IMR-90 (cell line): Measurements from ENCODE around the gene PXMP2. TPM values are rescaled to one million over a fixed set of nuclear protein-coding genes. Genes with fewer than 3 reads are reported as not detected.

Source experiments
- ATAC-seq: fragments of 200-7000 bp; cut with Tn5 transposase; 2 replicates; pipeline ENCODE4 v1.9.1; 2020; ENCODE audit warnings: low read depth, mild to moderate bottlenecking, moderate library complexity
- BruUV-seq: library from RNA; stranded (reverse); fragments of 400-500 nt; replicated peaks from 2 replicates; lab custom pipeline; 2021; lab: Mats Ljungman, UMichigan
- CTCF ChIA-PET: fragments of 300-600 bp; formaldehyde crosslinking; extraction: SDS; loops from one replicate; lab custom pipeline; 2021; ENCODE audit warnings: antibody characterized with exemption; lab: Yijun Ruan, JAX
- POLR2A ChIA-PET: fragments of 300-600 bp; sonication (Branson Sonifier 250); formaldehyde crosslinking; loops from one replicate; lab custom pipeline; 2022; ENCODE audit warnings: antibody characterized with exemption; ENCODE audit not compliant: unreplicated experiment; lab: Charles Lee
- DNase-seq: peaks from one replicate; pipeline ENCODE4 v3.0.0; 2013
- H2AFZ ChIP-seq: replicated peaks from 2 replicates; pipeline ENCODE3; 2013; ENCODE audit warnings: low read length, mild to moderate bottlenecking; ENCODE audit not compliant: poor library complexity
- H2AK5ac ChIP-seq: 2 replicates; pipeline ENCODE4 v1.6.1; 2013; ENCODE audit warnings: low read depth, low read length, inconsistent platforms
- H2AK9ac ChIP-seq: replicated peaks from 2 replicates; pipeline ENCODE3; 2013; ENCODE audit warnings: mild to moderate bottlenecking, low read depth, low read length, moderate library complexity; ENCODE audit not compliant: poor library complexity
- H2BK120ac ChIP-seq: 2 replicates; pipeline ENCODE4 v1.6.1; 2013; ENCODE audit warnings: low read depth, low read length, inconsistent platforms
- H2BK15ac ChIP-seq: 3 replicates; pipeline ENCODE4 v1.6.1; 2013; ENCODE audit warnings: low read depth, low read length, inconsistent platforms
- H2BK20ac ChIP-seq: 2 replicates; pipeline ENCODE4 v1.6.1; 2013; ENCODE audit warnings: low read depth, mild to moderate bottlenecking, inconsistent platforms, low read length, moderate library complexity
- H2BK5ac ChIP-seq: 2 replicates; pipeline ENCODE4 v1.6.1; 2013; ENCODE audit warnings: mild to moderate bottlenecking, low read depth, low read length, inconsistent platforms; ENCODE audit not compliant: poor library complexity, severe bottlenecking
- H3K14ac ChIP-seq: replicated peaks from 2 replicates; pipeline ENCODE4 v1.6.1; 2013; ENCODE audit warnings: low read depth, low read length, inconsistent platforms
- H3K18ac ChIP-seq: 2 replicates; pipeline ENCODE4 v1.6.1; 2013; ENCODE audit warnings: low read depth, low read length, control low read depth
- H3K23ac ChIP-seq: 2 replicates; pipeline ENCODE4 v1.6.1; 2013; ENCODE audit warnings: low read depth, low read length, inconsistent platforms
- H3K27ac ChIP-seq: 2 replicates; pipeline ENCODE4 v1.5.1; 2013; ENCODE audit warnings: mild to moderate bottlenecking, control low read depth, low read length; ENCODE audit not compliant: insufficient read depth
- H3K27me3 ChIP-seq: 2 replicates; pipeline ENCODE4 v1.6.1; 2013; ENCODE audit warnings: low read length; ENCODE audit not compliant: control insufficient read depth, insufficient read depth
- H3K36me3 ChIP-seq: 2 replicates; pipeline ENCODE4 v1.6.1; 2013; ENCODE audit warnings: low read length, mixed read lengths; ENCODE audit not compliant: control insufficient read depth, insufficient read depth
- H3K4ac ChIP-seq: 2 replicates; pipeline ENCODE4 v1.6.1; 2013; ENCODE audit warnings: low read depth, low read length, inconsistent platforms
- H3K4me1 ChIP-seq: 2 replicates; pipeline ENCODE4 v1.6.1; 2013; ENCODE audit warnings: low read length, mixed read lengths; ENCODE audit not compliant: control insufficient read depth, insufficient read depth
- H3K4me2 ChIP-seq: 2 replicates; pipeline ENCODE4 v1.6.1; 2013; ENCODE audit warnings: low read depth, mild to moderate bottlenecking, control low read depth, low read length, moderate library complexity
- H3K4me3 ChIP-seq: 2 replicates; pipeline ENCODE4 v1.5.1; 2013; ENCODE audit warnings: low read depth, mild to moderate bottlenecking, control low read depth, low read length, moderate library complexity; ENCODE audit not compliant: insufficient read depth
- H3K56ac ChIP-seq: 2 replicates; pipeline ENCODE4 v1.6.1; 2013; ENCODE audit warnings: low read length, inconsistent platforms; ENCODE audit not compliant: insufficient read depth; ENCODE audit errors: extremely low read depth
- H3K79me1 ChIP-seq, 2 experiments: 2 replicates each; pipeline ENCODE4 v1.6.1; 2013; ENCODE audit warnings: low read length in 2 of 2, inconsistent platforms in 1 of 2, low read depth in 1 of 2
- H3K9ac ChIP-seq: 2 replicates; pipeline ENCODE4 v1.6.1; 2013; ENCODE audit warnings: low read depth, low read length, control low read depth
- H3K9me1 ChIP-seq: 2 replicates; pipeline ENCODE4 v1.6.1; 2013; ENCODE audit warnings: low read length, inconsistent platforms; ENCODE audit not compliant: insufficient read depth
- H3K9me3 ChIP-seq: 2 replicates; pipeline ENCODE4 v1.6.1; 2013; ENCODE audit warnings: low read length; ENCODE audit not compliant: control insufficient read depth, insufficient read depth
- H4K20me1 ChIP-seq: 2 replicates; pipeline ENCODE4 v1.6.1; 2013; ENCODE audit warnings: low read length, inconsistent platforms; ENCODE audit not compliant: insufficient read depth
- H4K5ac ChIP-seq: 2 replicates; pipeline ENCODE4 v1.6.1; 2013; ENCODE audit warnings: mild to moderate bottlenecking, low read depth, low read length, control low read depth
- H4K8ac ChIP-seq, 2 experiments: 2 replicates each; pipeline ENCODE4 v1.6.1; 2013; ENCODE audit warnings: low read depth in 2 of 2, low read length in 2 of 2, control low read depth in 1 of 2, inconsistent platforms in 1 of 2
- H4K91ac ChIP-seq: 2 replicates; pipeline ENCODE4 v1.6.1; 2013; ENCODE audit warnings: low read depth, low read length, inconsistent platforms; ENCODE audit not compliant: insufficient read depth
- BHLHE40 ChIP-seq: fragments of 150-350 bp; IDR thresholded peaks from 2 replicates; pipeline ENCODE4 v1.6.1; 2016; ENCODE audit warnings: mild to moderate bottlenecking, low read depth, low read length
- CEBPB ChIP-seq: IDR thresholded peaks from 2 replicates; pipeline ENCODE4 v1.6.1; 2012; ENCODE audit warnings: low read depth, low read length, improper control_type of control experiment
- CHD1 ChIP-seq: IDR thresholded peaks from 2 replicates; pipeline ENCODE4 v1.6.1; 2012; ENCODE audit warnings: low read depth, low read length, improper control_type of control experiment
- FOS ChIP-seq: fragments of 150-350 bp; IDR thresholded peaks from 2 replicates; pipeline ENCODE4 v1.6.1; 2016; ENCODE audit warnings: low read depth, low read length
- MAFK ChIP-seq: IDR thresholded peaks from 2 replicates; pipeline ENCODE4 v1.6.1; 2012; ENCODE audit warnings: low read depth, low read length, improper control_type of control experiment
- MAZ ChIP-seq: IDR thresholded peaks from 2 replicates; pipeline ENCODE4 v1.6.1; 2012; ENCODE audit warnings: low read depth, mild to moderate bottlenecking, low read length, improper control_type of control experiment, moderate library complexity, borderline replicate concordance
- MXI1 ChIP-seq: IDR thresholded peaks from 2 replicates; pipeline ENCODE4 v1.6.1; 2012; ENCODE audit warnings: low read depth, mild to moderate bottlenecking, low read length, moderate library complexity, borderline replicate concordance
- NFE2L2 ChIP-seq: fragments of 150-350 bp; IDR thresholded peaks from 2 replicates; pipeline ENCODE4 v1.6.1; 2016; ENCODE audit warnings: low read depth, mild to moderate bottlenecking, low read length
- POLR2A ChIP-seq: IDR thresholded peaks from 2 replicates; pipeline ENCODE4 v1.6.1; 2012; ENCODE audit warnings: mild to moderate bottlenecking, low read depth, low read length
- RAD21 ChIP-seq: IDR thresholded peaks from 2 replicates; pipeline ENCODE4 v1.6.1; 2012; ENCODE audit warnings: low read length, improper control_type of control experiment
- RCOR1 ChIP-seq: IDR thresholded peaks from 2 replicates; pipeline ENCODE4 v1.6.1; 2012; ENCODE audit warnings: mild to moderate bottlenecking, low read length, improper control_type of control experiment; ENCODE audit not compliant: insufficient replicate concordance
- RFX5 ChIP-seq: IDR thresholded peaks from 2 replicates; pipeline ENCODE4 v1.8.0; 2012; ENCODE audit warnings: low read depth, mild to moderate bottlenecking, low read length, moderate library complexity
- SMC3 ChIP-seq: fragments of 150-350 bp; IDR thresholded peaks from 2 replicates; pipeline ENCODE4 v1.6.1; 2016; ENCODE audit warnings: low read depth, mild to moderate bottlenecking, antibody characterized with exemption, low read length, moderate library complexity
- WGBS, 2 experiments: methylation state at CpG; one replicate each; pipeline versions ENCODE4 v1.1.5 to v1.1.7; 2013; ENCODE audit warnings: missing lambda C conversion rate in 2 of 2; ENCODE audit not compliant: insufficient read length in 1 of 2; ENCODE audit errors: extremely low coverage in 2 of 2; 5-methylcytosine and 5-hydroxymethylcytosine counted together
- dilution Hi-C: fragments of 300-500 bp; cut with HindIII; formaldehyde crosslinking; loops from one replicate; pipeline ENCODE4 v1.14.3; 2018; ENCODE audit warnings: low sequenced_read_pairs; ENCODE audit not compliant: unreplicated experiment
- in situ Hi-C: fragments of 300-500 bp; cut with MboI; formaldehyde crosslinking; loops from 3 replicates; pipeline ENCODE4 v1.14.3; 2019; ENCODE audit warnings: low sequenced_read_pairs, inconsistent platforms, mixed read lengths
- intact Hi-C: fragments of 100-400 bp; cut with micrococcal nuclease; formaldehyde crosslinking; loops from 2 replicates; pipeline ENCODE4 v1.10.0; 2022
- polyA plus RNA-seq, 3 experiments: library from polyadenylated mRNA; depleted of rRNA; stranded (reverse); fragments of >200 nt; gene quantifications; 2 replicates each; pipeline ENCODE4 v1.2.3, GENCODE V29; 2012; ENCODE audit warnings: low replicate concordance in 1 of 3
- total RNA-seq: library from RNA; depleted of rRNA; stranded (reverse); fragments of >200 nt; gene quantifications from 2 replicates; pipeline ENCODE4 v1.2.3, GENCODE V29; 2012
- TF ChIP-seq, protein P1 (sequence below): fragments of 150-350 bp; IDR thresholded peaks from 2 replicates; pipeline ENCODE4 v1.6.1; 2016; ENCODE audit warnings: low read depth, mild to moderate bottlenecking, low read length, moderate library complexity, borderline replicate concordance
- TF ChIP-seq, protein P2 (sequence below): fragments of 150-350 bp; IDR thresholded peaks from 2 replicates; pipeline ENCODE4 v1.6.1; 2017; ENCODE audit warnings: mild to moderate bottlenecking, antibody characterized with exemption, low read length, low read depth
- TF ChIP-seq, protein P3 (sequence below): conservative IDR thresholded peaks from 2 replicates; pipeline ENCODE4 v1.5.1; 2012; ENCODE audit warnings: mild to moderate bottlenecking, low read depth, low read length, improper control_type of control experiment

The PXMP2 gene
- total and polyA plus RNA-seq, 2 of the 4 experiments (the other 2 are of a cell fraction) = 10.9 to 20.1 TPM

DNA sequence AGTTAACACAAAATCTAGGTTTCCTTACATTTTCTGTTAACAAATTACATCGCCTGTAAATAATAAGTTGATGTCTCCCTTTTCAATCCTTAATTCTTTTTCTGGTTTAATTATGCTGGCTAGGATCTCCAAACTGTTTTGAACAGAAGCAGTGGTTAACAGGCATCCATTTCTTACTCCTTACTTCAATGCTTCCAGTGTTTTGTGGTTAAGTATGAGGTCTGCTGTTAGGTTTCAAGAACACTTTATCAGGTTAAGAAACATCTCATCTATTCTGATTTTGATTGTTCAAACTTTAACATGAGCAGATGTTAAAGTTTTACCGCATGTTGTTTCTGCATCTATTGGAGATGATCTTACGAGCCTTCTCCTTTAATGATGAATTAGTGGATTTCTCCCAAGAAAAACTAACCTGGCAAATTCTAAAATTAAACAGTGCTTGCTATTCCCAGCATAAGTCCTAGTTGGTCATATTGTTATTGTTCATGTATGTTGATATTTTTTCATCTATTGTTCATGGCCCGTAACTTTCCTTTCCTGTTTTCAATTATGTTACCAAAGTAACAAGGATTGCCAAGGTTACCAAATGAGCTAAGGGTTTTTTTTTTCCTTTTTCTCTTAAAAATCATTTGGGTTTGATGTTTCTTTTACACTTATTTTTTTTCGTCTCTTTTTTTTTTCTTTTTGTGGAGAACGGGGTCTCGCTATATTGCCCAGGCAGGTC is 33.7 kb upstream of the PXMP2 start:
- Histone ChIP-seq H3K4me1 (no peaks in the 10 kb centered on the region), H4K5ac (no peak overlapping the region), H2BK15ac (no peak overlapping the region), H3K14ac (no peak overlapping the region), H3K27ac (no peak overlapping the region), H3K9me3 (no peaks in the 10 kb centered on the region), H4K8ac (no peak overlapping the region), H2BK20ac (no peak overlapping the region), H3K27me3 (no peaks in the 10 kb centered on the region), H4K91ac (no peak overlapping the region), H2BK120ac (no peak overlapping the region), H3K4me2 (no peak overlapping the region), H3K4ac (no peak overlapping the region), H3K56ac (no peak overlapping the region), H2AK5ac (no peak overlapping the region), H2AK9ac (no peak overlapping the region), H3K79me1 (no peaks in the 10 kb centered on the region), H3K18ac (no peak overlapping the region), H4K20me1 (no peaks in the 10 kb centered on the region), H3K9me1 (peaks cover 5% of the 10 kb centered on the region), H2BK5ac (no peak overlapping the region), H3K23ac (no peak overlapping the region), H3K4me3 (no peak overlapping the region), H2AFZ (no peak overlapping the region), H3K9ac (no peak overlapping the region), H3K36me3 (peaks cover 28% of the 10 kb centered on the region)
- DNase-seq = no peak
- ChIA-PET CTCF (interaction anchor here (1.2 kb wide), 1 partner anchor 15 kb away, joined by 3 read pairs; no protein-coding TSS in a partner anchor), POLR2A (no interaction called here)
- no CpG with 5 or more reads among the region's 7 CpGs for WGBS, 2 experiments
- BruUV-seq = no TSS peak
- in situ Hi-C loops = no loop called here
- TF ChIP-seq NFE2L2 (no peak), RFX5 (no peak), POLR2A (no peak), MXI1 (no peak), SMC3 (no peak), RAD21 (no peak), MAFK (no peak), FOS (no peak), CHD1 (no peak), CEBPB (no peak), BHLHE40 (no peak), MAZ (no peak), RCOR1 (no peak)
- TF ChIP-seq, protein P1, sequence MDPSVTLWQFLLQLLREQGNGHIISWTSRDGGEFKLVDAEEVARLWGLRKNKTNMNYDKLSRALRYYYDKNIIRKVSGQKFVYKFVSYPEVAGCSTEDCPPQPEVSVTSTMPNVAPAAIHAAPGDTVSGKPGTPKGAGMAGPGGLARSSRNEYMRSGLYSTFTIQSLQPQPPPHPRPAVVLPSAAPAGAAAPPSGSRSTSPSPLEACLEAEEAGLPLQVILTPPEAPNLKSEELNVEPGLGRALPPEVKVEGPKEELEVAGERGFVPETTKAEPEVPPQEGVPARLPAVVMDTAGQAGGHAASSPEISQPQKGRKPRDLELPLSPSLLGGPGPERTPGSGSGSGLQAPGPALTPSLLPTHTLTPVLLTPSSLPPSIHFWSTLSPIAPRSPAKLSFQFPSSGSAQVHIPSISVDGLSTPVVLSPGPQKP = no peak
- TF ChIP-seq, protein P2, sequence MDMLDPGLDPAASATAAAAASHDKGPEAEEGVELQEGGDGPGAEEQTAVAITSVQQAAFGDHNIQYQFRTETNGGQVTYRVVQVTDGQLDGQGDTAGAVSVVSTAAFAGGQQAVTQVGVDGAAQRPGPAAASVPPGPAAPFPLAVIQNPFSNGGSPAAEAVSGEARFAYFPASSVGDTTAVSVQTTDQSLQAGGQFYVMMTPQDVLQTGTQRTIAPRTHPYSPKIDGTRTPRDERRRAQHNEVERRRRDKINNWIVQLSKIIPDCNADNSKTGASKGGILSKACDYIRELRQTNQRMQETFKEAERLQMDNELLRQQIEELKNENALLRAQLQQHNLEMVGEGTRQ = no peak
- TF ChIP-seq, protein P3, sequence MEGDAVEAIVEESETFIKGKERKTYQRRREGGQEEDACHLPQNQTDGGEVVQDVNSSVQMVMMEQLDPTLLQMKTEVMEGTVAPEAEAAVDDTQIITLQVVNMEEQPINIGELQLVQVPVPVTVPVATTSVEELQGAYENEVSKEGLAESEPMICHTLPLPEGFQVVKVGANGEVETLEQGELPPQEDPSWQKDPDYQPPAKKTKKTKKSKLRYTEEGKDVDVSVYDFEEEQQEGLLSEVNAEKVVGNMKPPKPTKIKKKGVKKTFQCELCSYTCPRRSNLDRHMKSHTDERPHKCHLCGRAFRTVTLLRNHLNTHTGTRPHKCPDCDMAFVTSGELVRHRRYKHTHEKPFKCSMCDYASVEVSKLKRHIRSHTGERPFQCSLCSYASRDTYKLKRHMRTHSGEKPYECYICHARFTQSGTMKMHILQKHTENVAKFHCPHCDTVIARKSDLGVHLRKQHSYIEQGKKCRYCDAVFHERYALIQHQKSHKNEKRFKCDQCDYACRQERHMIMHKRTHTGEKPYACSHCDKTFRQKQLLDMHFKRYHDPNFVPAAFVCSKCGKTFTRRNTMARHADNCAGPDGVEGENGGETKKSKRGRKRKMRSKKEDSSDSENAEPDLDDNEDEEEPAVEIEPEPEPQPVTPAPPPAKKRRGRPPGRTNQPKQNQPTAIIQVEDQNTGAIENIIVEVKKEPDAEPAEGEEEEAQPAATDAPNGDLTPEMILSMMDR = no peak
- ATAC-seq = no peak
- dilution Hi-C loops = no loop called here
- intact Hi-C loops = no loop called here
